GM19452 (cell line): ENCODE results near the gene FDXR.
"Not testable (repeated sequence)": the region's sequence is repeated elsewhere in the genome, so short reads cannot be mapped to it uniquely, and the experiment has no call there.

Experiments used
- ATAC-seq: cut with Tn5 transposase; IDR thresholded peaks from one replicate; pipeline ENCODE4 v1.9.1; 2021; ENCODE audit not compliant: unreplicated experiment

The FDXR gene

GRCh38 chr17:74873037-74873873 lies 461 bp upstream of the FDXR start:
- peak; percentile 81 for ATAC-seq

- no peak for ATAC-seq
Measured at GRCh38 chr17:74871356-74872076, 1.3 kb downstream of the FDXR start.

GRCh38 chr17:74870512-74870911 lies 2.3 kb downstream of the FDXR start:
- no peak for ATAC-seq

GRCh38 chr17:74870028-74870427 lies 2.8 kb downstream of the FDXR start:
- ATAC-seq, result not testable (repeated sequence)

GRCh38 chr17:74868908-74869255 lies 3.9 kb downstream of the FDXR start:
- no peak for ATAC-seq

- ATAC-seq, result no peak
Measured at GRCh38 chr17:74868251-74868907, 4.4 kb downstream of the FDXR start.

GRCh38 chr17:74866198-74866835 lies 6.5 kb downstream of the FDXR start:
- ATAC-seq, result no peak

GRCh38 chr17:74865504-74866197 lies 7.1 kb downstream of the FDXR start:
- no peak for ATAC-seq

- no peak for ATAC-seq
Measured at GRCh38 chr17:74864866-74865395, 7.9 kb downstream of the FDXR start.

GRCh38 chr17:74864297-74864865 lies 8.4 kb downstream of the FDXR start:
- ATAC-seq, result no peak

GRCh38 chr17:74863420-74864296 lies 9.1 kb downstream of the FDXR start:
- ATAC-seq, result no peak

- ATAC-seq, result no peak
Measured at GRCh38 chr17:74862919-74863318, 9.9 kb downstream of the FDXR start.

- no peak for ATAC-seq
Measured at GRCh38 chr17:74862108-74862901, 10.5 kb downstream of the FDXR start.

- ATAC-seq, result no peak
Measured at GRCh38 chr17:74861662-74862107, 11.1 kb downstream of the FDXR start.

- no peak for ATAC-seq
Measured at GRCh38 chr17:74860872-74861661, 11.7 kb downstream of the FDXR start.

- no peak for ATAC-seq
Measured at GRCh38 chr17:74860229-74860871, 12.4 kb downstream of the FDXR start.
